Thoracic aorta (tissue), 2 donors: ENCODE data around the gene TRNP1. TPM values are rescaled to one million over a fixed set of nuclear protein-coding genes. Genes with fewer than 3 reads are reported as not detected.

Experiments
- ATAC-seq: fragments of 150-250 bp; one replicate; pipeline ENCODE4 v1.8.0; 2017; ENCODE audit warnings: low read depth; ENCODE audit not compliant: insufficient number of reproducible peaks, low FRiP score
- DNase-seq: peaks from one replicate; pipeline ENCODE4 v3.0.0-alpha.2; 2020; ENCODE audit warnings: low spot score
- H3K27ac ChIP-seq, 2 donors: fragments of 200-600 bp; sonication (generic); 1 replicate in 1 of 2; 2 replicates in 1 of 2; pipeline ENCODE4 v1.5.1; 2016; ENCODE audit warnings: mild to moderate bottlenecking in 2 of 2, moderate library complexity in 2 of 2
- H3K27me3 ChIP-seq: fragments of 200-600 bp; sonication (generic); replicated peaks from 2 replicates; pipeline ENCODE4 v1.6.0; 2016; ENCODE audit warnings: mild to moderate bottlenecking; ENCODE audit not compliant: insufficient read depth
- H3K36me3 ChIP-seq: fragments of 200-600 bp; sonication (generic); one replicate; pipeline ENCODE4 v1.5.1; 2016
- H3K4me1 ChIP-seq, 2 donors: fragments of 200-600 bp; sonication (generic); 1 replicate in 1 of 2; 2 replicates in 1 of 2; pipeline versions ENCODE4 v1.5.1 to v1.6.0; 2016; ENCODE audit warnings: low read depth in 2 of 2, mild to moderate bottlenecking in 1 of 2; ENCODE audit not compliant: control insufficient read depth in 1 of 2
- H3K4me3 ChIP-seq: fragments of 200-600 bp; sonication (generic); 2 replicates; pipeline ENCODE4 v1.5.1; 2016; ENCODE audit warnings: mild to moderate bottlenecking
- H3K9me3 ChIP-seq: fragments of 200-600 bp; sonication (generic); 2 replicates; pipeline ENCODE4 v1.5.1; 2016
- CTCF ChIP-seq: fragments of 200-600 bp; sonication (generic); IDR thresholded peaks from one replicate; pipeline ENCODE4 v1.5.1; 2019; ENCODE audit warnings: antibody characterized with exemption
- total RNA-seq, 2 donors: library from RNA; depleted of rRNA; stranded (reverse); fragments of >200 nt; gene quantifications; one replicate each; pipeline versions ENCODE4 v1.1.0 to v1.2.3, GENCODE V29; 2016

The TRNP1 gene
- total RNA-seq, 2 donors from 2014 or later: 26.4 to 34.9 TPM

- Histone ChIP-seq H3K27me3 (no peaks in the 10 kb centered on the region), H3K9me3 (no peaks in the 10 kb centered on the region), H3K4me1 (no peaks in the 10 kb centered on the region), H3K4me3 (no peak overlapping the region), H3K27ac (no peak overlapping the region), H3K36me3 (peaks cover 15% of the 10 kb centered on the region)
- ATAC-seq: no peak
- no peak for DNase-seq
- no peak for TF ChIP-seq CTCF
These were observed 44.1 kb upstream of the TRNP1 start for GRCh38 chr1:26949266-26949925.

- H3K4me1 ChIP-seq: no peaks in the 10 kb centered on the region
- H3K9me3 ChIP-seq: no peaks in the 10 kb centered on the region
- peaks cover 11% of the 10 kb centered on the region for H3K36me3 ChIP-seq
- H3K27ac ChIP-seq: no peak overlapping the region
- DNase-seq (no peak), ATAC-seq (no peak)
- H3K4me3 ChIP-seq: no peak overlapping the region
- H3K27me3 ChIP-seq: no peaks in the 10 kb centered on the region
- no peak for TF ChIP-seq CTCF
These were observed 43.6 kb upstream of the TRNP1 start for GRCh38 chr1:26949926-26950319.

- Histone ChIP-seq H3K27me3 (no peaks in the 10 kb centered on the region), H3K9me3 (no peaks in the 10 kb centered on the region), H3K4me1 (no peaks in the 10 kb centered on the region), H3K36me3 (peaks cover 8% of the 10 kb centered on the region), H3K27ac (no peak overlapping the region), H3K4me3 (no peak overlapping the region)
- ATAC-seq (no peak), DNase-seq (no peak)
- TF ChIP-seq CTCF: no peak
These were observed 42.9 kb upstream of the TRNP1 start for GRCh38 chr1:26950602-26951001.

GRCh38 chr1:26951216-26951615, 42.3 kb upstream of the TRNP1 start:
- DNase-seq: no peak
- no peaks in the 10 kb centered on the region for H3K27me3 ChIP-seq
- no peak overlapping the region for H3K4me3 ChIP-seq
- H3K36me3 ChIP-seq: peaks cover 2% of the 10 kb centered on the region
- H3K27ac ChIP-seq: no peak overlapping the region
- no peak for TF ChIP-seq CTCF
- no peak for ATAC-seq
- no peaks in the 10 kb centered on the region for H3K4me1 ChIP-seq
- H3K9me3 ChIP-seq: peaks cover 3% of the 10 kb centered on the region

GRCh38 chr1:26951821-26952497, 41.5 kb upstream of the TRNP1 start:
- DNase-seq (no peak), ATAC-seq (no peak)

More at GRCh38 chr1:26951821-26952497, 41.5 kb upstream of the TRNP1 start:
- no peaks in the 10 kb centered on the region for H3K4me1 ChIP-seq
- no peak overlapping the region for H3K27ac ChIP-seq
- H3K27me3 ChIP-seq: no peaks in the 10 kb centered on the region
- H3K36me3 ChIP-seq: no peaks in the 10 kb centered on the region
- H3K9me3 ChIP-seq: peaks cover 4% of the 10 kb centered on the region
- no peak overlapping the region for H3K4me3 ChIP-seq
- TF ChIP-seq CTCF: no peak
